Measurements from ENCODE around the gene SECISBP2L.
"Not testable (repeated sequence)": the region's sequence is repeated elsewhere in the genome, so short reads cannot be mapped to it uniquely, and the experiment has no call there.

SECISBP2L gene, protein sequence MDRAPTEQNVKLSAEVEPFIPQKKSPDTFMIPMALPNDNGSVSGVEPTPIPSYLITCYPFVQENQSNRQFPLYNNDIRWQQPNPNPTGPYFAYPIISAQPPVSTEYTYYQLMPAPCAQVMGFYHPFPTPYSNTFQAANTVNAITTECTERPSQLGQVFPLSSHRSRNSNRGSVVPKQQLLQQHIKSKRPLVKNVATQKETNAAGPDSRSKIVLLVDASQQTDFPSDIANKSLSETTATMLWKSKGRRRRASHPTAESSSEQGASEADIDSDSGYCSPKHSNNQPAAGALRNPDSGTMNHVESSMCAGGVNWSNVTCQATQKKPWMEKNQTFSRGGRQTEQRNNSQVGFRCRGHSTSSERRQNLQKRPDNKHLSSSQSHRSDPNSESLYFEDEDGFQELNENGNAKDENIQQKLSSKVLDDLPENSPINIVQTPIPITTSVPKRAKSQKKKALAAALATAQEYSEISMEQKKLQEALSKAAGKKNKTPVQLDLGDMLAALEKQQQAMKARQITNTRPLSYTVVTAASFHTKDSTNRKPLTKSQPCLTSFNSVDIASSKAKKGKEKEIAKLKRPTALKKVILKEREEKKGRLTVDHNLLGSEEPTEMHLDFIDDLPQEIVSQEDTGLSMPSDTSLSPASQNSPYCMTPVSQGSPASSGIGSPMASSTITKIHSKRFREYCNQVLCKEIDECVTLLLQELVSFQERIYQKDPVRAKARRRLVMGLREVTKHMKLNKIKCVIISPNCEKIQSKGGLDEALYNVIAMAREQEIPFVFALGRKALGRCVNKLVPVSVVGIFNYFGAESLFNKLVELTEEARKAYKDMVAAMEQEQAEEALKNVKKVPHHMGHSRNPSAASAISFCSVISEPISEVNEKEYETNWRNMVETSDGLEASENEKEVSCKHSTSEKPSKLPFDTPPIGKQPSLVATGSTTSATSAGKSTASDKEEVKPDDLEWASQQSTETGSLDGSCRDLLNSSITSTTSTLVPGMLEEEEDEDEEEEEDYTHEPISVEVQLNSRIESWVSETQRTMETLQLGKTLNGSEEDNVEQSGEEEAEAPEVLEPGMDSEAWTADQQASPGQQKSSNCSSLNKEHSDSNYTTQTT

DNA sequence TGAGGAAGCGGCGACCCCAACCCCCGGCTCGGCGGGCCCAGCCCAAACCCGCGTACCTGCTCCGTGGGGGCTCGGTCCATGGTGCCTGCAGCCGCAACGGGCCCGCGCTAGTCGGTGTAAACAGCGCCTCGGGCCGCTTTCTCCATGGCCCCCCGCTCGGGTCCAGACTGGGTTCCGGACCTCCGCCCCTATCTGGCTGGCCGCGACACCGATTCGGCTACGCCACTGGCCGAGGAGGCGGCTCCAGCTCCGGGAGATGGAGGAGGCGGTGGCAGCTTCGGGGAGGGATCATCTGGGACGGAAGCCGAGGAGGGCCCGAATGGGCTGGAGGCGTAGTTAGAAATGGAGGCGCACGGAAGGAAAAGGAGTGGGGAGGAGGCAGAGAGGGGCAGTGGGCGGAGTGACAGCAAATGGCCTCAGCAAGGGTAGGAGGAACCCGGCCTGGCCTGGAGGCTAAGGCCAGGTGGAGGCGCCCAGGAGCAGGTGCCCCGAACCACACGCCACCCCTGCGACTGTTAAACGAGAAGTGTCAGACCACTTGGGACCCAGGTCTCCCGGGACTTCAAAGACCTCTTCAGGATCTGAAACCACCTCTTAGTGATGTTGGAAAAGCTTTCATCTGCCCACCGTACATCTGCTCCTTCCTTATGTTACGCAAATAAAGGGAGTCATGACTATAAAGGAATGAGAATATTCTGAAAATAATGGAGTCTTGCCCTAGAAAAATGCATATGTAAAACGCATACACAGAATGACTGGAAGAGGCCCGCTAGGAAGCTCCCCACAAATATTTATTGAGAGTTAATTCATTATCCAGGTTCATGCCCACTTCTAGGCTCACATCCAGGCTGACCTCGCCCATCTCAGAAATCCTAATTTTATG is at the start of gene SECISBP2L:
Gene SECISBP2L, minus strand, starts transcription at position 227 of the 883 bp plus-strand sequence. Its CDS starts 147 bp downstream, at position 80.
- DNase-seq (ENCODE audit: low read depth) = peak; percentile 85

DNA sequence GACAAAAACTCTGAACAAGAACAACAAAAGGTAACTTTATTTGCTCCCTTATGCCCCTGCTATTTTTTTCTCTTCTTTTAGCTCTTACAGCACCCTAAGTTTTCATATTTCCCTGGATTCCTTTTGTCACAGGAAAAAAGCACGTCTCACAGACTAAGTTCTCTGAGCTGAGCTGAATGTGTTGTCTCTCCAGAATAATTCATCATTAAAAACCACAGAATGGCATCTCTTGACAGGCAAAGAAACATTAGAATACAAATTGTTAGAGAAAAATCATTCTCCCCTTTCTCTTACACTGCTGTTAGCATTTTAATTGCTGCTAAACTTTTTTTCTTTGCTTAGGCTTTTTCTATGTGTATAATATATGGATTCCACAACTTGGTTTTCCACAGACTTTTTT is 48.7 kb upstream of the SECISBP2L start:
- no peak for DNase-seq (ENCODE audit: low read depth)

DNA sequence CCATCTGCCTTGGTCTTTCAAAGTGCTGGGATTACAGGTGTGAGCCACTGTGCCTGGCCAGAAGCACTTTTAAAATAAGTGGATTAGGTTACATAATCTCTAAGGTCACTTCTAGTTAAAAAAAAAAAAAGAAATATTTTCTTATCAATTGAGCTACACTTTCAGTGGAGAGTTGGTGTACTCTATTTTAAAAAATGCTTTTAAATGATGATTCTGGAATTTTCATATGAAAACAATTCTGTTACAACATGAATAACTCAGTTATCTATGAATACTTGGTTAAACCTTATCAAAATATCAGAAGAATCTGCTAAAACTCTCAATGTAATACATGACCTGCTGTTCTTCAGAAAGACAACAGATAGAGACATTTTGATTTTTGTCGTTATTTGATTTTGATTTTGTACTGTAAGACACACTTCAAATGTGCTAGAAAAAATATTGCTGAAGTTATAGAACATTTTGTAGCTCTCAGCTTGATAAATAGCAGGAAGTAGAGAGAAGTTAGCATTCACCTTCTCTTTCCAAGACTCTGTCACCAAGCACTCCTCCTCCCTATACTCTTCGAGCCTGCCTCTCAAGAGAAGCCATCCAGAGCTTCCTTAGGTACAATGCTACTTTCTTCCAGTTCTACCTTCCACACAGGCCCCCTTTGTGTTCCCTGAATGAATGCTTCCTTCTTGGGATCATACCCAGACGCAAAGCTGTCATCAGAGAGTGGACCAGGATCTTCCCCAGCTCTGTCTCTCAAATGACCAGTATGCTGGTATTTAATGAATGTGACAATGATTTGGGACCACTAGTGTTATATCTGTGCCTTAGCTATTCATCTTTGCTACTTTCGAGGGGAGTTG is 47.2 kb upstream of the SECISBP2L start:
- DNase-seq (ENCODE audit: low read depth) = no peak

DNA sequence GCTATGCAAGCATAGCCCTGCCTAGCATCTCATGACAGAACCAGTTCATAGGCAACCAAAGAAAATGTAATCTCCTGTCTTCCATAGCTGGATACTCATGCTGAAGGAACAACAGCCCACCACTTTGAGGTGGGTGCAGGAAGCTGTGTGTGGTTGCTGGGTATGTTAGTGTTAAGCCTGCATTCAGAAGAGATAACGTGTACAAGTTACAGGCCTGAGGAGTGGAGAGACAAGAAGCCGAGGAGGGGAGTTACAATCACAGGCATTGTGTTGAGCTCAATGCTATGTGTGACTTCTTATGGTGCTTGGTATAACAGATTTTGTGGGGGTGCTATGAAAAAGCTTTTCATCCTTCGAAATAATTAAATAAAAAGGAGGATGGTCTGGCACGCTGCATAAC is 42.8 kb upstream of the SECISBP2L start:
- no peak for DNase-seq (ENCODE audit: low read depth)

DNA sequence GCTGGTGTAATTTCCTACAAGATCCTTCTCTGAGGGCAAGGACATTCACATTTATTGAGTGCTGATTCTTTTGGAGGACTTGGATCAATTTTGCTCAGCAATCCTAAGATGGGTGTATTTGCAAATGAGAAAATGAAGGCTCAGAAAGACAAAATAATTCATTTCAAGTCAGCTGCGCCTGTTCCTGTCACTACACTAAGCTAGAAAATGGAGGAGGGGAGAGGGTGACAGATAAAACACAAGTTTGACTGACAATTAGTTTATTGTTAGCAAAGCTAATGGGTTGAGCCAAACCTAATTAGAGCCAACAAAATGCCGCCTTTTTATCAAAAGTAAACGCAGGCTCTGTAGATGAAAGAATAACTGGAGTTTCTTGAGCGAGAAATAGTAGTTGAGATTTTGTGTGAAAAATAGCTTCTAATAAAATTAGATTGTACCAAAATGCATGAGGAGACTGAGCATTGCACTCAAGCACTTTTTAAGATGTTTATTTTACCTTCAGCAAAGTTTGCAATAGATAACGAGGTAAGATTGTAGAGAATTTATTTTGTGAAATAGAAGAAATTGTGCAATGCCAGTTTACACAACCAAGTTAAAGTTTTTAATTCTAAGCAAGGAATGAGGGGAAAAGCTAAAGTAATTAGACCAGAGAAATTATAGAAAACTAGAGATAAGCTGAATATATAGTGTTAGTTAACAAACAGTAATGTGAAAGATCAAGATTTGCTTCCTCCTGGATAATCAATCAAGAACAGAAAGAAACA is 39.6 kb upstream of the SECISBP2L start:
- DNase-seq (ENCODE audit: low read depth) = no peak

DNA sequence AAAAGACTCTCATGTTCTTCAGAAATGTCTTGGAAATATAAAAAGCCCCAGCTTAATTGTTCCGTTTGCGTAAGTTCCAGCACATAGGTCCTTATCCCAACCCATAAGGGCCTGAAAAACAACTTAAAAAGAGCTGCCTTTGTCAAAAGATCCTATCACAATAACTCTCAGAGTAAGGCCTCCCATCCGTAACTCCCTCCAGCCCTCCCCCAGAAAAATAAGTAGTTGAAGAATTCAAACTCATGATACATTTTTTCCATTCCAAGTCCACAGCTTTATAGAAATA is 38.0 kb upstream of the SECISBP2L start:
- no peak for DNase-seq (ENCODE audit: low read depth)

DNA sequence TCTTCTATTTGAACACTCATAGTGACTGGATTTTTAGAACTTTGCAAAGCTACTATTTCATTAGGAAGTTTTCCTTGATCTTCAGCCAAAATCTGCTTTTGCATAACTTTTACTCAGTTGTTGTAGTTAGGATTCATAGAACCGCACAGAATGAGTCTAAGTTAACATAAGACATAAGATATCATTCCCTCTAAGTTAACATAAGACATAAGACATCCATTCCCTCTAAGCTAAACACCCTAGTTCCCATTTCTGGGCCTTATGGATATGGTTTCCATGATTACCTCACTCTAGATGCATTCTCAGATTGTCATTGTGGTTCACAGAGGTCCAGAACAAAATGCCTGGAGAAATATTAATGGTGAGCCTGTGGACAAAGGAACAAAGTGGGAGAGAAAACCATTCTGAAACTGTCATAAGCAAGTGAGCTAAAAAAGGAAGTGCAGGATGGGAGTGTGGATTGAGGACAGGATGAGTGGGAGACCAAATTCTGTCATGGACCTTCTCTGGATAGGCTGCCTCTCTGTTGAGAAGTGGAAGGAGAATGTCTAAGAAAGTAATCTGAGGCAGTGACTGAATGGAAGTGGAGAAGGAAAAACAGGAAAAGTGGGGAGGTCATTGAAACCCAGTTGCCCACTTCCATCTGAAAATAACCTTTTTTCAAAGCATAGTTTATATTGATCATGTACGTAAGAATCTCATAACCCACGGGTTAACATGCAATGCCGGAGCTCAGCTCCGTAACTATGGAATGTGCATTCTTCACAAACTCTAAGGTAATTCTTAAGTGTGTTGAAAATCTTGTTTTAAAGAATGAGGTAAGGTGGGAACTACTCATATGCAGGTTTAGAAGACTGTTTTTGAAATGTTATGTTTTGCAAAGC is 37.4 kb upstream of the SECISBP2L start:
- no peak for DNase-seq (ENCODE audit: low read depth)

DNA sequence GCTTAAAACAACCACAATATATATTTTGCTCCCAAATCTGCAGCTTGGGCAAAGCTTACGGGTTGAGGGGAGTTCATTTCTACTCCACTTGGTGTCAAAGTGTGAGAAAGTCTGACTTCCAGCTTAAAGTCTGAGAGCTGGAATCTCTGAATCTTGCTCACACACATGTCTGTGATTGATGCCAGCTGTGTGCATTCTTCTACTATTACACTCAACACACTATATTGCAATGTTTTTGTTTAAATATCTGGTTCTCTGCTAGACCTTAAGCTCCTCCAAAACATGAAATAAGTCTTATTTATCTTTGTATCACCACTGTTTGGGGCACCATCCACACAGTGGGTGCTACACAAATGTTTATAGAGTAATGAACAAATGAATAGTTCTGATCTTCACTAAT is 36.7 kb upstream of the SECISBP2L start:
- DNase-seq (ENCODE audit: low read depth) = no peak

DNA sequence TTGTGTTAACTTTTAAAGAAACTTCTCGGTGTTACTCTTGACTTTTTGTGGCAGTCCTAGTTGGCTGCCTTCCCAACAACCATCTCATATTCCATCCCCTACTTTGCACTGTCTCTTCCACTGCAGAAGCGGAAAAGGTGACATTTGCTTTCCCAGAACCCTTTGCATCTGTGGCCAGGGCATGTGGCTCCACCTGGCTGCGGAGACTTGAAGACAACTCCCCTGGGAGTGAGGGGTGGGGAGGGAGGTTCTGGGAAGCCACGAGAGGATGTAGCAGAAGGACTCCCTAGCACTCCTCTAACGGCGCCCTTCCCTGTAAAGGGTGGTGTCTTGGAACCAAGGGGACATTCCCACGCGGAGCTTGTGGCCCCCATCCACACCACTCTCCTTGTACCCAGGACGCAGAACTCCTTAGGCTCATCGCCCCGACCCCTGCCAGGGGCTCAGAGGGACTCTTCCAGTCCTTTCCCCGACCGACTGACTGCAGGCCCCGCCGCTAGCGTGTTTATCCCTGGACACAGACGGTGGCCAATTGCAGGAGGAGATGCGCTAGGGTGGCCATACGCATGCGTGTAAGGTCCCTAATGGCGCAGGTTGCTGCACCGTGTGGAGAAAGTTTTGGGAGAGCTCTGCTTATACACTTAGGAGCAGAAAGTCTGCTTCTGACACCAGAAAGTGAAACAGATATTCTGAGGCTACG is 33.2 kb upstream of the SECISBP2L start:
- DNase-seq (ENCODE audit: low read depth) = no peak

DNA sequence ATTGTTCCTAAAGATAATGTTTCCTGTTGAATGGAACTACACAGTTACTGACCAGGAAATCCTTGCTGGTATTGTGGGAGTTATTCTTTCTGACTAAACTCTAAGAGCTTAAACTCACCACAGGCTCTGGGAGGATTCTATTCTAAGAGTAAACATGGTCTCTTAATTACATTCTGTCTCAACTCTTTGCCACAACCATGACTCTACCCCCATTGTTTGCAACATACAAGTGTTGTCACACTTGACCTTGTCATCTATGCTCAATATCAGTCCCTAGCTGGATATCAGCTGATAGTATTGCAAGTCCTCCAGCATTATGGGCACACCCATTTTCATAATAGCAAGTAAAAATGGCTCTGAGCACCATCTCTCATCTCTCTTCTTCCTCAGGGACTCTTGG is 29.6 kb upstream of the SECISBP2L start:
- DNase-seq (ENCODE audit: low read depth) = no peak

DNA sequence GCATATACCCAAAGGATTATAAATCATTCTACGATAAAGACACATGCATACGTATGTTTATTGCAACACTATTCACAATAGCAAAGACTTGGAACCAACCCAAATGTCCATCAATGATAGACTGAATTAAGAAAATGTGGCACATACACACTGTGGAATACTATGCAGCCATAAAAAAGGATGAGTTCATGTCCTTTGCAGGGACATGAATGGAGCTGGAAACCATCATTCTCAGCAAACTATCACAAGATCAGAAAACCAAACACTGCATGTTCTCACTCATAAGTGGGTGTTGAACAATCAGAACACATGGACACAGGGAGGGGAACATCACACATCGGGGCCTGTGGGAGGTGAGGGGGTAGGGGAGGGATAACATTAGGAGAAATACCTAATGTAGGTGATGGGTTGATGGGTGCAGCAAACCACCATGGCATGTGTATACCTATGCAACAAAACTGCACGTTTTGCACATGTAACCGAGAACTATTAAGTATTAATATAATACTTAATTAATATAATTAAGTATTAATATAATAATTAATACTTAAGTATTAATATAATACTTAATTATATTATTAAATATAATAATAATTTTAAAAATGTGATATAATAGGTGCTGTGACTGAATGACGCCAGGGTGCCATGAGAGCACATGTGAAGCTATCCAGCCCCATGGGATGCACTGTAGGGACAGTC is 28.5 kb upstream of the SECISBP2L start:
- DNase-seq (ENCODE audit: low read depth) = not testable (repeated sequence)

DNA sequence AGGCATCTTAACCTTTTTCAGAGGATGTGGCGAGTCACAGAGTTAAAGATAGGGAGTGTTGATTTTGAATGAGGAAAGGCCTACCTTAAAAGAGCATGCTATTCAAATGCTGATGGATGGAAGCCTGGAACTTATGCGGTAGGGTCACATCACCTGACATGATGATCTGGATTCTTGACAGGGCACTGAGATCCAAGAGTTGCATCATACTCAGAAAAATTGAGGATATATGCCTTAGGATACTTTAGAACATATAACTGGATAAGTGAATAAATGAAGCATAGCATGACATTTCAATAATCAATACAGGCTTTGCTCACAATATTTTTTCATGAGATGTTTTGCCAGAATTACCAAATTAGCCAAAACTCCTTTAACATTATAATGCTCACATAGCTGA is 20.1 kb upstream of the SECISBP2L start:
- no peak for DNase-seq (ENCODE audit: low read depth)

DNA sequence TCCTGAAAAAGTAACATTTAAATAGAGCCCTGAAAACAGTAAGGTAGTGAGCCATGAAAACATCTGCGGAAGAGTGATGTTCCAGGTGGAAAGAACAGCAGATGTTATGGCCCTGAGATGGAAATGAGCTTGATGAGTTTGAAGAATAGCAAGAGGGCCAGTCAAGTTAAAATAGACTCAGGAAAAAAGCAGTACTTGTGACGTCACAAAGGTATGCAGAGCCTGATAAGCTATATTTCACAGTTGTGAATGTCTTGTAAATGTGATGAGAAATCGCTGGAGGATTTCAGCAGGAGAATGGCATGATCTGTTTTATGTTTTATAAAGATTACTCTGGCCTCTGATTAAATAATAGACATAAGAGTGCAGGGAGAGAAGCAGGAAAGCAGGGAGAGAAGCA is 18.6 kb upstream of the SECISBP2L start:
- DNase-seq (ENCODE audit: low read depth) = no peak

DNA sequence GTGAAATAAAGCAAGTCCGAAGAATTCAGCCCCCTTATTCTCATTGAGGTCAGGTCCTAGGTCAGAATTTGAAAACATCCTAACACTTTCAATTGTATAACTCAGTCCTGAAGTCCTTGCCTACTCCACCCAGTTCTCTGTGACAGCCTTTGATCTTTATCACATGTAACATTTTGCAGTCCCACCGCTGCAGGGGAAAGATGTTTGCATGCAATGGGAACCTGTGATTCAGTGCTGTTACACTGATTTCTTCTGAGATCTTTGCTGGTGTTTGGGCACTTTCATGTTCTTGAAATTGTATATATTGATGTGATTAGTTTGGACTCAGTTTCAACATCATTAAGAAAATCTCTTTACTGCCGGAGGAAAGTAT is 18.0 kb upstream of the SECISBP2L start:
- no peak for DNase-seq (ENCODE audit: low read depth)

DNA sequence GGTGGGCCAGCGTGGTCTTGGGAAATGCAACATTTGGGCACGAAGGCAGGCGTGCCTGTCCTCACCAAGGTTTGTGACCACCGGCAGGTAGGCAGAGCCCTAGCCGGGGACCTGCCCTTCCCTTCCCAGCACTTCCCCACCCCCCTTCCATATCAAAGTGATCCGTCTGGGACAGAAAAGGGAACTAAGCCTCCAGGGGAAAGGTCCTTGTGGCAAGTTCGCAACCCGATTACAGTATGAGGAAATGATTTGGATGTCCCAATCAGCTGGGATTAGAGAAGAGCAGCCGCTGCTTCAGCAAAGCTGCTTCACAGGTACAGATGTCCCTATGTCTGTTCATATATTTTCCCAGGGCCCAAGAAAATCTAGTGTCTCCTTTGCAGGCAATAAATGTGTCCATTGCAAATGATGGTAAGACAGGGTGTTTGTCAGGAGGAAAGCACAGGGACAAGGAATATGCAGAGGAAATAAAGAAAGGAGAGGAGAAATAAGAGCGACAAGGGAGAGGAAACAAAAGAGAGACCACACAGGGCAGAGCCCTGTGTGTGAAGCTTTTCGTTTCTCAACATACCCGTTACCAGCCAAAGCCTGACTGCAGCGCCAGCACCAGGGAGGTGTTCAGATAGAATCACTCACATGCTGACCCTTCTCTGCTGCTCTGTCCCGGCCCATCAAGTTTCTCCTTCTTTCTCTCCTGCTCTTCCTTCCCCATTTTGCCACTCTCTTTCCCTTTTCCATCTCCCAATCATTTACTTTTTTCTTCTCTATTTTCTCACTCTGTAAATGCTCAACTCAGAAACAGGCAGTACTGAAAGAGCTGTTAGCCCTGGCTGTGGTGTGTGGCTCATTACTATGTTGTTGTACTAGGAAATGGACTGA is 17.4 kb upstream of the SECISBP2L start:
- no peak for DNase-seq (ENCODE audit: low read depth)

DNA sequence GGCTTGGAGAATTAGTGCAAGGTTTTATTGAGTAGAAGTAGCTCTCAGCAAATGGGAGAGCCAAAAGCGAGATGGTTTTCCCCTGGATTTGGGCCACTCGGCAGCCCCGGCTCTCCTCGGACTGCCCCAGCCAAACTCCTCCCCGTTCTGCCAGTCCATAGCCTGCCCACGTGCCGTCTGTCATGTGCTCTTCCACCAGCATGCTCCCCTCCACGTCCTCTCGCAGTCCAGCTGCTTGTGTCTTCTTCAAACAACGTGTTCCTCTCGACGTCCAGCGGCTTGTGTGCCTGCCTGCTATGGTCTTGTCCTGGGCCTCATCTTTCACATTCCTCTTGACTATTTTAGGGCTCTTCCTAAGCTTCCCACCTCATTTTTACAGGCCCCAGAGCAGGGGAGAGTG is 16.7 kb upstream of the SECISBP2L start:
- DNase-seq (ENCODE audit: low read depth) = no peak
